ELR (cell line): ENCODE results near the gene MCM9.
A peak's percentile ranks its signal among the peaks of the same experiment; 100 is the strongest.

Source experiments
- DNase-seq: peaks from one replicate; pipeline ENCODE4 v3.0.0-alpha.2; 2015; ENCODE audit warnings: low read depth

MCM9 gene

GRCh38 chr6:118934461-118935330, at the start of gene MCM9:
MCM9 (minus strand) TSS chr6:118935159; CDS start chr6:118931723, 3,436 bp downstream.
- peak; percentile 93 for DNase-seq

GRCh38 chr6:118984342-118984741, 49.4 kb upstream of the MCM9 start:
- DNase-seq = no peak

- no peak for DNase-seq
These were observed 47.6 kb upstream of the MCM9 start for GRCh38 chr6:118982575-118982911.

GRCh38 chr6:118981884-118982574, 47.1 kb upstream of the MCM9 start:
- DNase-seq = no peak

GRCh38 chr6:118980063-118980462, 45.1 kb upstream of the MCM9 start:
- DNase-seq = peak; percentile 8

GRCh38 chr6:118974790-118975189, 39.8 kb upstream of the MCM9 start:
- DNase-seq = no peak

- DNase-seq = no peak
These were observed 36.7 kb upstream of the MCM9 start for GRCh38 chr6:118971682-118972081.

DNA sequence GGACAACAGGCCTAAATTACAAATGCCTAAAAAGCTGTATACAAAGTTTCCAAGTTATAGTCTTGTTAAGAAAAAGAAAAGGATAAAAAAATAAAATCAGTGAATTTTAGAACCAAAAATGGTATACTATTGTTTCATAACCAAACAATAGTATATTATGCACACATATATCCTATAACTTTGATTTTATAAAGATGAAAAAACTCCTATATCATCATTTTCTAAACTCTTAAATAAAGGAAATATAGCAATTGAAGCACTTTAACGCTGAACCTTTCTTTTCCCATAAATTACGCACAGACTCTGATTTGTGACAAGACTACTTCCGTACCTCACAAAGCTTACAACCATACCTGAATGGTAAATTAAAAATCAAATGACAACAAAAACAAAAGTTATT, 35.9 kb upstream of the MCM9 start:
- no peak for DNase-seq

DNA sequence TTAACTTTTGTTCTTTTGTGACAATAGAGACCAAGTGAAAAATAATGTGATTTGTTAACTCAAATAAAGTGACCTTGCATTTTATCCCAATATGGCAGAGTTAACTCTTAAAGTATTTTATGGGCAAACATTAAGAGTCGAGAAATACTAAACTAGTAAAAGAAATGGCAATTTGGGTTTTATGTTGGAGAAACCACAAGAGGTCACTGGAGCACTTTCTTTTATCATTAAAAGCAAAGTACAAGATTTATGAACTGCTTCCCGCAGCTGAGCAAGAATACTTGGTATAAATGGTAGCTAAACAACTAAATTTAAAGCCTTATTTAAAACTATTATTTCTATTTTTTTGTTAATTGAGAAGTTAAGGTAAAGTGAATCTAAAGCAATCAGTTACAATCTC, 33.5 kb upstream of the MCM9 start:
- DNase-seq = peak; percentile 28

- no peak for DNase-seq
These were observed 32.3 kb upstream of the MCM9 start for GRCh38 chr6:118967239-118967638.

- no peak for DNase-seq
These were observed 30.9 kb upstream of the MCM9 start for GRCh38 chr6:118965843-118966370.

DNA sequence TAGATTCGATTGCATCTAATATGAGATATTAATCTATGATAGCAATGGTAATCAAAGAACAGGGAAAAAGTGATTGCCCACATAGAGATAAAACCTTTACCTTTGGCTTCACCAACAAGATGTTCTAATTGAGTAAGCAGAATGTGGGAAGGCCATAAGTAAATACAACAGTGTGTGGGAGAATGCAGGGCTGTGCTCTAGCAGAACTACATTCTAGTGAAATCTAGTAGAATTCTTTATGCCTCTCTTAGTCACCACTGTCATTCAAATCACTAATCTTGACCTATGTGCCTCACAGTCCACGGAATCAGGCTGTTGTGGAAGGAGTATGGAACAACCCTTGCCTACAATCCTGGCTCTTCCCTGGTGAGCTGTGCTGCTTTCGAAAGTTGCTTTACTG, 30.4 kb upstream of the MCM9 start:
- DNase-seq = no peak

DNA sequence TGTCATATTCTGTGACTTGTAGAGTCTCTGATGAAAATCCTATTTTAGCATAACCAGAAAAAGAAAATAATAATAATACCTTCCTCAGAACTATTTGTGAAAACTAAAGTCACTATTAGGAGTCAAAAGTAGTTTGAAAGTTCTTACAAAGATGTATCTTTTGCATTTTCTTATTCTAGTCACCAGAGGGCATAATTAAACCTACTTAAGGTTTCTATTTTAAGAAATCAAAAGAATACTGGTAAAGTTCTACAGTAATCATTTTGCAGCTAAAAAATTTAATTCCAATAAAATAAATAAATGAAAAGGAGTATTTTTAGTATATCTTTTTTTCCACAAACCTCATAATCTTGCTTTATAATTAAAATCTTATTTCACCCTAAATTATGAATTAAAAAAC, 28.0 kb upstream of the MCM9 start:
- DNase-seq = peak; percentile 41

- DNase-seq = no peak
These were observed 24.9 kb upstream of the MCM9 start for GRCh38 chr6:118959903-118960302.

GRCh38 chr6:118953391-118953790, 18.4 kb upstream of the MCM9 start:
- DNase-seq = no peak

- no peak for DNase-seq
These were observed 17.7 kb upstream of the MCM9 start for GRCh38 chr6:118952683-118953082.

GRCh38 chr6:118945217-118945616, 10.3 kb upstream of the MCM9 start:
- no peak for DNase-seq

GRCh38 chr6:118940770-118941169, 5.8 kb upstream of the MCM9 start:
- no peak for DNase-seq

GRCh38 chr6:118939683-118940082, 4.7 kb upstream of the MCM9 start:
- no peak for DNase-seq

GRCh38 chr6:118935978-118936703, 1.2 kb upstream of the MCM9 start:
- no peak for DNase-seq

DNA sequence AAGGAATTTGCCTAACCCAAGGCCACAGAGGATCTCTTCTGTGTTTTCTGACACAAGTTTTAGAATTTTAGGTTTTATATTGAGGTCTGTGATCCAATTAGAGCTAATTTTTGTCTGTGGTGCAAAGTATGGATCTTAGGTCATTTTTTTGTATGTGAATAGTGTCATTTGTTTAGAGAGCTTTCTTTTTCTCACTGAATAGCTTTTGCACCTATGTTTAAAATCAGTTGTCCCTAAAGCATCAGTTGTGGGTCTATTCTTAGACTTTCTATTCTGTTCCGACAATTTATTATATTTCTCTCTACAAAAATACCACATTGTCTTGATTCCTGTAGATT, 341 bp upstream of the MCM9 start:
- DNase-seq = no peak

GRCh38 chr6:118933855-118934460, 1.0 kb downstream of the MCM9 start:
- no peak for DNase-seq
